WERI-Rb-1 (cell line): ENCODE results near the gene SLC6A18.

Source experiments
- DNase-seq: peaks from one replicate; pipeline ENCODE4 v3.0.0-alpha.2; 2020
- H3K27ac ChIP-seq: fragments of 250-450 bp; sonication (Bioruptor Pico); 2 replicates; pipeline ENCODE4 v1.5.1; 2020; ENCODE audit warnings: mild to moderate bottlenecking, moderate library complexity
- H3K27me3 ChIP-seq: fragments of 250-450 bp; sonication (Bioruptor Pico); 2 replicates; pipeline ENCODE4 v1.5.1; 2021; ENCODE audit warnings: mild to moderate bottlenecking, low read depth, moderate library complexity; ENCODE audit not compliant: insufficient read depth, severe bottlenecking
- H3K36me3 ChIP-seq: fragments of 250-450 bp; sonication (Bioruptor Pico); 2 replicates; pipeline ENCODE4 v1.5.1; 2020; ENCODE audit warnings: mild to moderate bottlenecking, moderate library complexity
- H3K4me3 ChIP-seq: 2 replicates; pipeline ENCODE4 v1.5.1; 2011; ENCODE audit warnings: low read depth, mild to moderate bottlenecking, control low read depth, low read length
- H3K9me3 ChIP-seq: fragments of 250-450 bp; sonication (Bioruptor Pico); 2 replicates; pipeline ENCODE4 v1.5.1; 2021; ENCODE audit warnings: mild to moderate bottlenecking, moderate library complexity; ENCODE audit not compliant: severe bottlenecking
- TF ChIP-seq, protein P1 (sequence below): IDR thresholded peaks from 2 replicates; pipeline ENCODE4 v1.5.1; 2011; ENCODE audit warnings: low read depth, mild to moderate bottlenecking, control low read depth, inconsistent platforms, low read length

The SLC6A18 gene

DNA sequence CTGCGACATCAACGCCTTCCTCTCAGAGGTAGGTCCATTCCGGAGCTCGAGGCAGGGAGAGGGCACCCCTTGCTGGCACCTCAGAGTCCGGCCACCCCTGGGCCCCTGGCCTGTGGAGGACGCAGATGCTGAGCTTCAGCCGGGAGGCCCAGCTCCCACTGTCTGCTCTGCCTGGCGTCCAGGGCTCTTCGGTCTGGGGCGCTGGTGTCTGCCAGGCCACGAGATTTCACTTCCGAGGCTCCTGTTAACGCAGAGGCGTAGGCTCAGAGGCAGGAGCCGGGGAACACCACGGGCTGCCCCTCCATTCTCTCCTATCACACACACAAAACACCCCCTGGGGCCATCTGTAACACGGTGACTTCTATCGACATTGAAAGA lies 8.3 kb upstream of the SLC6A18 start:
- Histone ChIP-seq H3K27ac (no peak overlapping the region), H3K36me3 (no peaks in the 10 kb centered on the region), H3K27me3 (no peaks in the 10 kb centered on the region), H3K4me3 (no peak overlapping the region), H3K9me3 (peaks cover 7% of the 10 kb centered on the region)
- DNase-seq: no peak
- TF ChIP-seq, protein P1, sequence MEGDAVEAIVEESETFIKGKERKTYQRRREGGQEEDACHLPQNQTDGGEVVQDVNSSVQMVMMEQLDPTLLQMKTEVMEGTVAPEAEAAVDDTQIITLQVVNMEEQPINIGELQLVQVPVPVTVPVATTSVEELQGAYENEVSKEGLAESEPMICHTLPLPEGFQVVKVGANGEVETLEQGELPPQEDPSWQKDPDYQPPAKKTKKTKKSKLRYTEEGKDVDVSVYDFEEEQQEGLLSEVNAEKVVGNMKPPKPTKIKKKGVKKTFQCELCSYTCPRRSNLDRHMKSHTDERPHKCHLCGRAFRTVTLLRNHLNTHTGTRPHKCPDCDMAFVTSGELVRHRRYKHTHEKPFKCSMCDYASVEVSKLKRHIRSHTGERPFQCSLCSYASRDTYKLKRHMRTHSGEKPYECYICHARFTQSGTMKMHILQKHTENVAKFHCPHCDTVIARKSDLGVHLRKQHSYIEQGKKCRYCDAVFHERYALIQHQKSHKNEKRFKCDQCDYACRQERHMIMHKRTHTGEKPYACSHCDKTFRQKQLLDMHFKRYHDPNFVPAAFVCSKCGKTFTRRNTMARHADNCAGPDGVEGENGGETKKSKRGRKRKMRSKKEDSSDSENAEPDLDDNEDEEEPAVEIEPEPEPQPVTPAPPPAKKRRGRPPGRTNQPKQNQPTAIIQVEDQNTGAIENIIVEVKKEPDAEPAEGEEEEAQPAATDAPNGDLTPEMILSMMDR: no peak

DNA sequence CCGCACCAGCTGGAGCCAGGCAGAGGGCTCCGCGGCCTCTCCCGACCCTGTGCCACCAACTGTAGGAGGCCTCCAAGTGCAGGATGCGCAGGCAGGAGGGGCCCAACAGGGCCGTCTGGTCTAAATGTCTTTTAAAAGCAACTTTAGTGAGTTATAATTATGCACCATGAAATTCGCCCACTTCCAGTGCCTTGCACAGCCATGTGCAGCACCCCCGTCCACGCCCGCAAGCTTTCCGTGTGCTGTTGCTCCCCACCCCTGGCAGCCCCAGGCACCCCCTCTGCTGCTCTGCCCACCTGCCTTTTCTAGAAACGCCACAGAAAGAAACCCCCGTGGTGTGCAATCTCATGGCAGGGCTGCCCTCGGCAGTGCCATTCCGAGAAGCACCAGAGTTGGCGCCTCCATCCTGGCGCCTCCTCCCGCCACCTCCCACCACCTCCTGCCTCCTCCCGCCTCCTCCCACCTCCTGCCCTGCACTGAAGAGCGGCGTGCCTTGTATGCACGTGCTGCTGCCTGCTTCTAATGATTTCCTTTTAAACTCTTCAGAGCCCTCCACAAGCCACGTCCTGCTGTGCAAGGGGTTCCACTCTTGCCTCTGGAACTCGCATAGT lies 7.5 kb upstream of the SLC6A18 start:
- Histone ChIP-seq H3K36me3 (no peaks in the 10 kb centered on the region), H3K9me3 (peaks cover 7% of the 10 kb centered on the region), H3K27ac (no peak overlapping the region), H3K27me3 (no peaks in the 10 kb centered on the region), H3K4me3 (no peak overlapping the region)
- DNase-seq: no peak
- TF ChIP-seq, protein P1: no peak

DNA sequence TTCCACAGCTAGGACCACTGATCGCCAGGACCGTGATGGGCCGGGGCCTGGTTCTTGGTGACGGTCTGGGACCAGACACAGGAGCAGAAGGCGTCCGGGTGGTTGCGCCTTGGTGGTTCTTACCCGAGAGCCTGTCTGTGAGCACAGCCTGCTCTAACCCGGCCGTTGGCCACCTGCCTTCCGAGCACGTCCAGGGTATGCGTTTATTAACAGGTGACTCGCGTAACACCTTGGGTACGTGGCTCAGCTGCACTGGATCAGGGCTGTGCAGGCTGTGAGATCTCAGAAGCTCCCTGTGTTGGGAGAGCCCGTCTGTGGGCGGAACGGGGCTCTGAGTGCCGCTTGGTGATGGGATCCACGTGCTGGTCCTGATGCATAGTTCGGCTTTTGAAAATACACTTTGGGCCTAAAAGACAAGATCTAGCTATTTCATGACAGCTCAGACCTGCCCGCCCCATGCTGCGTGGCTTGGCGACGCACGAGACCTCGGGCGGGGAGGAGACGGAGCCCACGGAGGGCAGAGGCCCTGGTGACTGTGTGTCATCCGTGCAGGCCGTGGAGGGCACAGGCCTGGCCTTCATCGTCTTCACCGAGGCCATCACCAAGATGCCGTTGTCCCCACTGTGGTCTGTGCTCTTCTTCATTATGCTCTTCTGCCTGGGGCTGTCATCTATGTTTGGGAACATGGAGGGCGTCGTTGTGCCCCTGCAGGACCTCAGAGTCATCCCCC lies 6.7 kb upstream of the SLC6A18 start:
- Histone ChIP-seq H3K4me3 (no peak overlapping the region), H3K27me3 (no peaks in the 10 kb centered on the region), H3K9me3 (peaks cover 7% of the 10 kb centered on the region), H3K36me3 (no peaks in the 10 kb centered on the region), H3K27ac (no peak overlapping the region; the same call in 1 of the 2 replicates)
- TF ChIP-seq, protein P1: no peak
- no peak for DNase-seq

DNA sequence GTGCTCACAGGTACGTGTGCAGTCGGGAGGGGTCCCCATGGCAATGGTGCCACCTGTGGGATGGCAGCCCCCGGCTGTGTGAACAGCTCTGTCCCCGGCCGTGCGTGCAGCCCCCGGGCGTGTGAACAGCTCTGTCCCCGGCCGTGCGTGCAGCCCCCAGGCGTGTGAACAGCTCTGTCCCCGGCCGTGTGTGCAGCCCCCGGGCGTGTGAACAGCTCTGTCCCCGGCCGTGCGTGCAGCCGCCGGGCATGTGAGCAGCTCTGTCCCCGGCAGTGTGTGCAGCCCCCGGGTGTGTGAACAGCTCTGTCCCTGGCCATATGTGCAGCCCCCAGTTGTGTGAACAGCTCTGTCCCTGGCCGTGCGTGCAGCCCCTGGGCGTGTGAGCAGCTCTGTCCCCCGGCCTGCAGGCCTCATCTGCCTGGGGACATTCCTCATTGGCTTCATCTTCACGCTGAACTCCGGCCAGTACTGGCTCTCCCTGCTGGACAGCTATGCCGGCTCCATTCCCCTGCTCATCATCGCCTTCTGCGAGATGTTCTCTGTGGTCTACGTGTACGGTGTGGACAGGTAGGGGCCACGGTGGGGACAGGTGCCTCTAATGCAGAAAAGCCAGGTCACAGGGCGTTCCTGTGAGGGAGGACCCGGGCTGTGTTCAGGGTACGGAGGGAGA lies 5.9 kb upstream of the SLC6A18 start:
- Histone ChIP-seq H3K27ac (no peak overlapping the region), H3K36me3 (no peaks in the 10 kb centered on the region), H3K9me3 (peaks cover 7% of the 10 kb centered on the region), H3K4me3 (no peak overlapping the region), H3K27me3 (no peaks in the 10 kb centered on the region)
- no peak for DNase-seq
- TF ChIP-seq, protein P1: no peak

DNA sequence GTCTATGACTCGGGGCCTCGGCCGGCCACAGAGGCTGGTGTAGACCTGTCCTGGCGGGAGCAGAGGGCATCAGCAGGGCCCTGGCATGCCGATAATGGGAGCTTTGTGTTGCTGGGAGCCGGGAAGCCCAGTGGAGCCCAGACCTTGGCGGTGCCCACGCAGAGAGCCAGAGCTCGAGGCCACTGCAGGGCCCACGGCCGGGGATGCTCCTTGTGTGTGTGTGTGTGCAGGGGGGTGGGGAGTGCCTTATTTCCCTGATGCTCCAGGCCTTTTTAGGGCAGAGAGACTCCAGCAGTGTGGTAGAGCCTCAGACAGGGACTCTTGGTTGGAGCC lies 5.4 kb upstream of the SLC6A18 start:
- Histone ChIP-seq H3K4me3 (no peak overlapping the region), H3K36me3 (no peaks in the 10 kb centered on the region), H3K27me3 (no peaks in the 10 kb centered on the region), H3K27ac (no peak overlapping the region), H3K9me3 (peaks cover 7% of the 10 kb centered on the region)
- TF ChIP-seq, protein P1: no peak
- DNase-seq: no peak
